ENCODE results near the gene CEP170. TPM values are rescaled to one million over a fixed set of nuclear protein-coding genes. Genes with fewer than 3 reads are reported as not detected.
"Not testable (repeated sequence)": the region's sequence is repeated elsewhere in the genome, so short reads cannot be mapped to it uniquely, and the experiment has no call there.

The CEP170 gene
- total RNA-seq, 2 experiments from 2014 or later: 35.2 to 35.6 TPM

GRCh38 chr1:243186201-243186995 lies 68.7 kb downstream of the CEP170 start:
- POLR2A ChIA-PET, CTCF ChIA-PET: not testable (repeated sequence)

GRCh38 chr1:243184787-243185186 lies 70.3 kb downstream of the CEP170 start:
- POLR2A ChIA-PET, CTCF ChIA-PET: not testable (repeated sequence)

- CTCF ChIA-PET, POLR2A ChIA-PET: not testable (repeated sequence)
These were observed 71.4 kb downstream of the CEP170 start for GRCh38 chr1:243183661-243184060.

DNA sequence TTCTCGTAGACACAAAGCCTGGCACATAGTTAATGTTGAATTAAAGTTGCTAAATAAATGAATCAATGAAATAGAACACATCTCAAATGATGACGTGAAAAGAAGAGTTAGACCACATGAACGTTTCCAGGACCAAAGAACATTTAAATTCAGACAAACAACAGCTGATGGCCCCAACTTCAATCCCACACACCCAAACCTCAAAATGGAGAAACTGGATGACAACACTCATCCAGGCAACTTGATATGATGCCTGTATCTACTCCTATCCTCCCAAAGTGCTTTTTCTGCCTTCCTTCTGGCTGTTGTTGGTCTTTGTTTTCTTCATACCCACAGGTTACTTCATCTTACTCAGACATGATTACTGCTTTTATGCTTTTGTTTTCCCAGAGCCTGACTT lies 71.9 kb downstream of the CEP170 start:
- POLR2A ChIA-PET, CTCF ChIA-PET: not testable (repeated sequence)

DNA sequence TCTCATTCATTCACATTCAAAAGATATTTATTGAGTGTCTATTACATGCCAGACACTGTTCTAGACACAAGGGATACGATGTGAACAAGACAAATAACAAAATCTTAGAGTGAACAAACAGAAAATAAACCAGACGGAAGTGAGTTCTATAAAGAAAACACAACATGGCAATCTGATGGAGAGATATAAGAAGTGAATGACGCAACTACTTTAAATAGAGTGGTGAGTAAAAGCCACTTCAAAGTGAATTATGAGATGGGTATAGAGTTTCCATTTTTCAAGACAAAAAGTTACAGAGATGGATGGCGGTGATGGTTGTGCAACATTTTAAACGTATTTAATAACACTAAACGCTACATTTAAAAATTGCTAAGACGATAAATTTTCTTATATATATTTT lies 75.4 kb downstream of the CEP170 start:
- CTCF ChIA-PET: no interaction called here
- POLR2A ChIA-PET: no interaction called here

DNA sequence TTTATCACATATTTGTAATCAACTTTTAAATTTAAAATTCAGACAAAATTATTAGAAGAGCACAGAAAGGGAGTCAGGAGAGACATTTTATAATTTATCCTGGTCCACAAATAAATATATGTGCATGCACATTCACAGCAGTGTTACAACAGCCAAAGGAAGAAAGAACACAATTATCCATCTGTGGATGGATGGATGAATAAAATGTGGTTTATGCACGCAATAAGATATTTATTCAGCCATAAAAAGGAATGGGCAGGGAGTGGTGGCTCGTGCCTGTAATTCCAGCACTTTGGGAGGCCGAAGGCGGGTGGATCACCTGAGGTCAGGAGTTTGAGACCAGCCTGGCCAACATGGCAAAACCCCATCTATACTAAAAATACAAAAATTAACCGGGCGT lies 77.3 kb downstream of the CEP170 start:
- POLR2A ChIA-PET, CTCF ChIA-PET: not testable (repeated sequence)

- CTCF ChIA-PET, POLR2A ChIA-PET: not testable (repeated sequence)
These were observed 81.2 kb downstream of the CEP170 start for GRCh38 chr1:243173758-243174369.

DNA sequence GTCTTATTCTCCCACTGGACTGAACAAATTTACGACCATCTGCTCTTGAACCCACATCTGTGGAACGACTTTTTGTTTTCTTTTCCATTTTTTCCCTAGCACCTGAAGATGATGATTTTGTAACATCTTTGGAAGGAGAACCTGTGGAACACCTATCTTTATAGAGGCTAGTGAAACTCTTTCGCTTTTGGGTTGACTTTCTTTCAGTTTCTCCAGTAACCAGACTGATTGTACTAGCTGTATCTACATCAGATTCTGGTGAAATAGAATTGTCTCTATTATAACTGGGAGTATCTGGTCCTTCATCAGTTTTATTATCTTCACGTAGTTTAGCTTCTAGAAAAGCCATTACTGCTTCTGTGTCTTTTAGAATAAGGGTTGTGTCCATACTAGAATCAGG lies 90.2 kb downstream of the CEP170 start:
- CTCF ChIA-PET, POLR2A ChIA-PET: not testable (repeated sequence)

DNA sequence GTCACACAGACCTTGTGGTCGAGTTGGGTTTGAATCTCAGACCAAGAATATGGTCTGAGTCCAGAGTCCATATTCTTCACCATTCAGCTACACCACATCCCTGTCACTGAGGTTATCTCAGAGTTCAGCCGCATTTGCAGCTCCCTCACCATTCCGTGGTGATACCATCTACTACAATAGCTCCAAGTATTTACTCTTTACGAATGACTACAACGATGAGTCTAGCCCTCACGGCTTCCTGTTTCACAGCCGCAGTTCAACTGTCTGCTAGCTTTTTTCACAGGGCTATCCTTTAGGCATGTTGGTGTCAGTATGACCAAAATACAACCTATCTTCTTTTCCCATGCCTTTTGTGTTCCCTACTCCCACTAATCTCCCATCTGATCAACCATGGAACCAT lies 104.2 kb downstream of the CEP170 start:
- POLR2A ChIA-PET: not testable (repeated sequence)

DNA sequence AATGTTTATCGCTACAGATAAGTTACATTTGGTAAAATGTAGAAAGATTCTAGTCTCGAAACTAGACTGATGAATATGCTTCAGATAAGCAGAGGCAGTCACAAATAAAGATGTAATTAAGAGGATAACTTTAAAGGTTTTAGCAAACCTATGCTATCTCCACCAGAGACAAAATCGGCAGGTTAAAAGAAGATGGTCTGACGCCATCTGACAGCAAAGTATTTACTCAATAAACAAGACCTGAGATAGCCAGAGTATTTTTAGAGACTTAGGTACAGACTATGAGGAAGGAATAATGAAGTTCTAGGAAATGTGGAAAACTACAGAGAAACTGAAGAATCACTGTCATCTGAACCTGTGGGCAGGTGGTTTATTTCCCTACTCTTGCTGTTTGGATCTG lies 106.0 kb downstream of the CEP170 start:
- CTCF ChIA-PET, POLR2A ChIA-PET: not testable (repeated sequence)

More for the DNA sequence above, 104.2 kb downstream of the CEP170 start:
- CTCF ChIA-PET: not testable (repeated sequence)

- CTCF ChIA-PET, POLR2A ChIA-PET: not testable (repeated sequence)
These were observed 107.7 kb downstream of the CEP170 start for GRCh38 chr1:243147351-243147750.

DNA sequence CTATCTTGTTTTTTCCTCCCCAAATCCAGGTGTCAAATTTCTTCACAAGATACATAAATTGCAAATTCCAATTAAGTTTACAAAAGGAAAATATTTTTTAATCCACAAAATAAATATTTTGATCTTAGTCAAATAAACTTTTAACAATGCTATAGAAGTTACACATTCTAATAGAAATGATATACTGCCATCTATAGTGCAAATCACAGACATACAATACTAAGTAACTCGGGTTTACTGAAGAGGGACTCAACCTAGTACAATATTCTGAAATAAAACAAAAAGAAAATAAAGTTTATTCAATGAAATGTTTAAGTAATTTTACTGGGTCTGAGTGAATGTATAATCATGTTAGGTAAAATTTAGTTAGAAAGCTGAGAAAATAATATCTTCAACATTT lies 114.6 kb downstream of the CEP170 start:
- CTCF ChIA-PET, POLR2A ChIA-PET: not testable (repeated sequence)

- CTCF ChIA-PET, POLR2A ChIA-PET: not testable (repeated sequence)
These were observed 132.1 kb downstream of the CEP170 start for GRCh38 chr1:243122876-243123409.

GRCh38 chr1:243121939-243122338 lies 133.1 kb downstream of the CEP170 start:
- POLR2A ChIA-PET, CTCF ChIA-PET: not testable (repeated sequence)

DNA sequence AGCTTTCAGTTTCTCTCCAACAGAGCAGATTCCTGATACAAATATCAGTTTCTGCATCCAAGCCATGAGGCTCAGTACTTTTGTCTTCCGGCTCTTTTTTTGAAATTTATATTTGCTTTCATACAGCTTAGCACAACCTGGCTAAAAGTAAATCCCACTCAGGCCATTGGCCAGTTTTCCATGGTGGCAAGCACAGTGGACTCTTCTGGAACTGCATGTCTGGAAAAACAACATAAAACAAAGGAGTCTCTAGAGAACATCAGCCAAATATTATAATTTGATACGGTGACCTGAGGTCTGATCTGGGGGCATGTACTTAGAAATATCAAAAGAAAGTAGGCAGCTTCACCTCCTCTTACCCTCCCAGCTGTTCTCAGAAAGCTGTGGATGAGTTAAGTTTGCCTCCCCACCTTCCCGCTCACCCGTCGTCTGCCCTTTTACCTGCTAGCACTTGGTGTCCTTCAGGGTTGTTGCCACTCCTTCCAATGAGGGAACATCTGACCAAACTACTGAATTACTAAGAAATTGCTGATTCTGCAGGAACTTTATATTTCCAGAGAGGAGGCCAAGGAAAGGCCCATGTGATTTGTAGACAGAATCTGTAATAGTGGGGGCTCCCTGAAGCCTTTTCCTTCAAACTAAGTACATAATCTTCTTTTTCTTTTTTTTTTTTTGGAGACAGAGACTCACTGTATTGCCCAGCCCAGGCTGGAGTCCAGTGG lies 136.3 kb downstream of the CEP170 start:
- POLR2A ChIA-PET, CTCF ChIA-PET: not testable (repeated sequence)

DNA sequence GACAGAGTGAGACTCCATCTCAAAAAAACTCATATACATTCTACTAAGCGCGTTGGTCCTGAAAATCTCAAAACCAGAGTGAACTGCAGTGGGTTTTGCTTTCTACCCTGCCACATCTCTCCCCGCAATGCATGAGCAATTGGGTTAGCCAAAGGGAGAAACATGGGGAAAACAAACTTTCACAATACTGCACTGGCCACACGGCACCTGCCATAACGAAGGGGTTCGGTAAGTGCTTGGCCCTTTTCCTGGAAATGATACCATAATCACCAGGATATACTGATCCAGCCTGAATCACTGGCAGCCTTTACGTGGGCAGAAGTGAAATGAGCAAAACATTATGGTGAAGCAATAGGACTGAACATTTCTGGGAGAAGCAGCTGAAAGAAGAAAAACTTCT lies 138.9 kb downstream of the CEP170 start:
- POLR2A ChIA-PET: not testable (repeated sequence)

GRCh38 chr1:243114769-243115168 lies 140.3 kb downstream of the CEP170 start:
- CTCF ChIA-PET, POLR2A ChIA-PET: not testable (repeated sequence)

More for the DNA sequence above, 138.9 kb downstream of the CEP170 start:
- CTCF ChIA-PET: not testable (repeated sequence)

DNA sequence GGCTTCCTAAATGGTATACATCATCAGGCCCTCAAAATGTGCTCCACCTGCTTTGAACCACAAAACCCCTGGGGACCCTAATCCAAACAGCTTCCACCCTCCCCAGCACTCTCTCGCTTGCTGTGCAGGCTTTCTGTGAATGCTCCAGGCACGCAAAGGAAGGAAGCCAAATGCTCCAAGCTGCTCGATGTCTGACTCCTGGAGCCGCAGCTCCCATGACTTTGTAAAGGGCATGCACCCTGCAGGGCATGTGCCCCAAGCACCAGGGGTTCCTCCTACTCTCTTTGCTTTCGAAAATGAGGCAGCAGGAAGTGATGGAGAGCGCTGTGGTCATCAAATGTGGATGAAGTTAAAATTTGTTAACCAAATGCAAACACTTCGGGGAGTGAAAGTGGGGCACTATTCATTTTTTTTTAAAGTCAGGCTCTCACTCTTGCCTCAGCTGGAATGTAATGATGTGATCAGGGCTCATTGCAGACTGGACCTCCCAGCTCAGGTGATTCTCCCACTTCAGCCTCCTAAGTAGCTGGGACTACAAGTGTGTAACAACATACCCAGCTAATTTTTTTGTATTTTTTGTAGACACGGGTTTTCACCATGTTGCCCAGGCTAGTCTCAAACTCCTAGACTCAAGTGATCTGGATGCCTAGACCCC lies 140.9 kb downstream of the CEP170 start:
- POLR2A ChIA-PET, CTCF ChIA-PET: not testable (repeated sequence)

GRCh38 chr1:243107171-243107570 lies 147.9 kb downstream of the CEP170 start:
- POLR2A ChIA-PET, CTCF ChIA-PET: not testable (repeated sequence)

- CTCF ChIA-PET, POLR2A ChIA-PET: not testable (repeated sequence)
These were observed 149.3 kb downstream of the CEP170 start for GRCh38 chr1:243105652-243106332.

All from activated CD8-positive, alpha-beta memory T cell treated with anti-CD3 and anti-CD28 coated beads for 36 hours (primary cell).